ENCODE results near the gene SMAD4.

DNA sequence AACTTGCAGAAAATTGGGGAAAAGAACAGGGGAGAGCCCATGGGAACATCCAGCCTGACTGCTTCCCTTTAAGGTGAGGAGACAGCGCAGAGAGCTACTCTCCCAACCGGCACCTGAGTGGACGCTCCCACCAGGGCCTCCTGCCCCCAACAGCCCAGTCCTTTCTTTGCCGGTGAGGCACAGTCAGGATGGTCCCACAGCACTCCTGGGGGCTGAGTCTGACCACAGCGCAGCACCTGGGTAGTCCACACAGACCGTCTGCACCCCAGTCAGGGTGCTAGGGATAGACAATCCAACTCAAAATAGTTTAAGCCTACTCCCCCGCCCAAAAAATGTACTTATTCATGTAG is 93.0 kb downstream of the SMAD4 start:
- TF ChIP-seq, protein P1, sequence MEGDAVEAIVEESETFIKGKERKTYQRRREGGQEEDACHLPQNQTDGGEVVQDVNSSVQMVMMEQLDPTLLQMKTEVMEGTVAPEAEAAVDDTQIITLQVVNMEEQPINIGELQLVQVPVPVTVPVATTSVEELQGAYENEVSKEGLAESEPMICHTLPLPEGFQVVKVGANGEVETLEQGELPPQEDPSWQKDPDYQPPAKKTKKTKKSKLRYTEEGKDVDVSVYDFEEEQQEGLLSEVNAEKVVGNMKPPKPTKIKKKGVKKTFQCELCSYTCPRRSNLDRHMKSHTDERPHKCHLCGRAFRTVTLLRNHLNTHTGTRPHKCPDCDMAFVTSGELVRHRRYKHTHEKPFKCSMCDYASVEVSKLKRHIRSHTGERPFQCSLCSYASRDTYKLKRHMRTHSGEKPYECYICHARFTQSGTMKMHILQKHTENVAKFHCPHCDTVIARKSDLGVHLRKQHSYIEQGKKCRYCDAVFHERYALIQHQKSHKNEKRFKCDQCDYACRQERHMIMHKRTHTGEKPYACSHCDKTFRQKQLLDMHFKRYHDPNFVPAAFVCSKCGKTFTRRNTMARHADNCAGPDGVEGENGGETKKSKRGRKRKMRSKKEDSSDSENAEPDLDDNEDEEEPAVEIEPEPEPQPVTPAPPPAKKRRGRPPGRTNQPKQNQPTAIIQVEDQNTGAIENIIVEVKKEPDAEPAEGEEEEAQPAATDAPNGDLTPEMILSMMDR (conservative IDR thresholded peaks at IDR 0.05; ENCODE audit: low read depth, low read length): no peak
- no peak for TF ChIP-seq EZH2 (IDR thresholded peaks at IDR 0.05; ENCODE audit: low read length, unreplicated experiment)
- no peak for TF ChIP-seq EZH2phosphoT487 (IDR thresholded peaks at IDR 0.05; ENCODE audit: borderline replicate concordance, low read length)

Data from PC-3 (cell line).